Measurements from ENCODE around the gene PRKCSH.
"Not testable (repeated sequence)": the region's sequence is repeated elsewhere in the genome, so short reads cannot be mapped to it uniquely, and the experiment has no call there.

PRKCSH gene

DNA sequence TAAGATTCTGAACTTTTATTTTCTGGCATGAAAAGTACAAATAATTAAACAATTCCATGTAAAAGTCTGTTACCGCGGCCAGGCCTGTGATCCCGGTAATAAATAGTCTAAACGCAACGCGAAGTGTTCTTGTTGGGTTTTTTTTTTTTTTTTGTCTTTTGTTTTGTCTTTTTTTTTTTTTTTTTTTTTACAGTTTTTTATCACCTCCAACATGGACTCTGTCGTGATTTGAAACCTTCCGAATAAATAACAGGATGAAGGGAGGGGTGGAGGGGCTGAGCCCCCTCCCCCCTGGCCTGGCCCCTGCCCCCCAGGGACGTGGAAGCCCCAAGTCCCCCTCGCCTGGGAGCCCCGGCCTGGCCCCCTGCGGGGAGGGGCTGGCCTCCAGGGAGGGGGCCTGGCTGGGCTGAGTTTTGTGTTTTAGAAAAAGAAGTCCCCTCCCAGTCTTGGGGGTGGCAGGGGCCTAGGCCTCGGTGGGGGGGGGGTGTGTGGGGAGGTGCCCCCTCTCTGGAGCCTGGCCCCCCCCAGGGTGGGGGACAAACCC is 16.0 kb downstream of the PRKCSH start:
- FAIRE-seq, result peak; percentile 82

GRCh38 chr19:11451871-11452619 is 16.6 kb downstream of the PRKCSH start:
- peak; percentile 35 for FAIRE-seq

DNA sequence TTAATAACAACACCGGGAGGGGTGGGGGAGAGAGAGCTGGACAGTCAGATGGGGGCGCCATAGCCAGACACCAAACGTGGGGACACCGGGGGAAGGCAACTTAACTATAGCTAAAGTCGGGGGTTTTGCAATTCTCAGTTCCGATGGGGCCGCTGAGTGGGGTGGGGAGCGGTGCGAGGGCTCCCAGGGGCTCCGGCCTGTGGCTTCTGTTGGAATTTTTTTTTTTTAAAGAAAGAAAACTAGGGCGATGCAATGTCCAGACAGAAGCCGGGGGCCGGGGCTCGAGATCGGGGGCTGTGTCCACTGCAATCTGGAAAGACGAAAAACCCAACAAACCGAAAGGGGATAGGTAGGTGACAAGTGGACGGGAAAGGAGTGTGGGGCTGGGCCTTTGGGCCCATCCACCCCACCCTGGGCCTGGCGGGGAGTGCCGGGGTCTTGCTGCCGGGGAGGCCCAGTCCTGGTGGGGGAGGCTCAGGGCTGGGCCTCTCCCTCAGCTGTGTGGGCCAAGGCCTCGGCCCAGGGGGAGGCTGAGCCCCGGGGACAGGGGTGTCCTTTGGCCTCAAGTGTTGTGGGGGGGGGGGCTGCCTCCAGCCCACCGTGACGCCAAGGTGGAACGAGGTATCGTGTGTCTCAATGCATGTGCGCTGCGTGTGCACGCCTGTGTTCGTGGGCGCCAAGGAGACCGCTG is 17.3 kb downstream of the PRKCSH start:
- no peak for FAIRE-seq

DNA sequence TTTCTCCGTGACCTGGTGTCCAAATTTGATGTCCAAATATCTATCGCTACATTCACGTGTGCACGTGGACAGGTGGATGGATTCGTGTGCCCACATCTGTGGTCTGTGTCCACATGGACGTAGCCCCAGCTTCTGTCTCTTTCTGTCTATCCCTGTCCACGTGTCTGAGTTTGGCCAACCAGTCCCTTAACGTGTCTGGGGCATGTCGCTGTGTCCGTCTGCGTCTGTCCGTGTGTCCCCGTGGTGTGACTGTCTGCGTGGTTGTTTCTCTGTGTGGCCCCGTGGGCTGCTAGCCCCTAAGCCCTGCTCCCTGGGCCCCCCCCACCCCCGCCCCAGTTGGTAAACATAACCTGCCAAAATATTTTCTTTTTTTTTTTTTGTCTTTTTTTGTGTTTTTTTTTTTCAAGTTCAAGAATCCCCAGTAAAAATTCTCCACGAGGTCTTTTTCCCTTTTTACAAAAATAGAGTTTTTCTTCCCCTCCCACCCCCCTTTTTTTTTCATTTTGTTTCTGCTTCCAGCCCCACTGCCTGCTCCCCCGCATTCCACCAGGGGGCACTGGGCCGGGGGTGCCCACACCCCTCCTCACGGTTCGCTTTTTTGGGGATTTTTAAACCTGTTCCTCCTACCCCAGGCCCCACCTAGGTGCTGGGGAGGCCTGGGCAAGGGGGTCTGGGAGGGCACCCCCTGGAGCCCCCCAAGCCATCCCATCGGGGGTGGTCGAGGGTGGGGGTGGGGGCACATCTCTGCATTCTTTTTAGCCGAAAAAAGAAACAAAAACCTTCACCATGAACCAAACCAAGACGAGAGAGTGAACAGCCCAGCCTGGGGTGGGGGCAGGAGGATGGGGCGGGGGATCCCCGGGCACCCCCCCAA is 18.3 kb downstream of the PRKCSH start:
- FAIRE-seq, result no peak

DNA sequence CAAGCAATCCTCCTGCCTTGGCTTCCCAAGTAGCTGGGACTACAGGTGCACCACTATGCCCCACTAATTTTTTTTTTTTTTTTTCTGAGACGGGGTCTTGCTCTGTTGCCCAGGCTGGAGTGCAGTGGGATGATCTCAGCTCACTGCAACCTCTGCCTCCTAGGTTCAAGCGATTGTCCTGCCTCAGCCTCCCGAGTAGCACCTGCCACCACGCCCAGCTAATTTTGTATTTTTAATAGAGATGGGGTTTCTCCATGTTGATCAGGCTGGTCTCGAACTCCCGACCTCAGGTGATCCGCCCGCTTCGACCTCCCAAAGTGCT is 19.8 kb downstream of the PRKCSH start:
- FAIRE-seq, result not testable (repeated sequence)

DNA sequence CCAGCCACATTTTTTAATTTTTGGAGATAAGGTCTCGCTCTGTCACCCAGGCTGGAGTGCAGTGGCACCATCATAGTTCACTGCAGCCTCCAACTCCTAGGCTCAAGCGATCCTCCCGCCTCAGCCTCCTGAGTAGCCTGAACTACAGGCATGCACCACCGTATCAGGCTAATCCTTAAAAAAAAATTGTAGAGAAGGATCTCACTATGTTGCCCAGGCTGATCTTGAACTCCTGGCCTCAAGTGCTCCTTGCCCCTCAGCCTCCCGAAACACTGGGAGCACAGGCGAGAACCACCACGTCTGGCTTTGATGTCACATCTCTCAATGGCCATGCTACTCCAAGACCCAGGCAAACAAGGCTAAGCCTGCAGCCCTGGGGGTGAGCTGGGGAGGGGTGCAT is 21.2 kb downstream of the PRKCSH start:
- no peak for FAIRE-seq

DNA sequence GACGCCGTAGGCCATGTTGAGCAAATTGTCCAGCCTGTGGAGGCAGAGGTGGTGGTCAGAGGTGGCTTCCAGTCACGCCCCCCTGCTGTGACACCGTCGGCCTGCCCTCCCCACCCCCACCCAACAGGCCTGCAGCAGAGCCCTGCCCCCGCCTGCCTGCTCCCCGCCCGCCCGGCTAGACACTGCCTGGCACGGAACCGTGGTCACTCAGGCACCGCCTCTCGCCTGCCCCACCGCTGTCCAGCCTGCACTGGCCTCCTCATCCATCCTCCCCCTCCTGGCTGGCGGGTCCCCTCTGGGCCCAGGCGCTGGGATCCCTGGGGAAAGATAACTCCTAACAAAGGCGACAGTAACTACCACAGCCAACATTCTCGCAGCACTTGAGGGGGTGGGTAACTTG is 21.7 kb downstream of the PRKCSH start:
- no peak for FAIRE-seq

DNA sequence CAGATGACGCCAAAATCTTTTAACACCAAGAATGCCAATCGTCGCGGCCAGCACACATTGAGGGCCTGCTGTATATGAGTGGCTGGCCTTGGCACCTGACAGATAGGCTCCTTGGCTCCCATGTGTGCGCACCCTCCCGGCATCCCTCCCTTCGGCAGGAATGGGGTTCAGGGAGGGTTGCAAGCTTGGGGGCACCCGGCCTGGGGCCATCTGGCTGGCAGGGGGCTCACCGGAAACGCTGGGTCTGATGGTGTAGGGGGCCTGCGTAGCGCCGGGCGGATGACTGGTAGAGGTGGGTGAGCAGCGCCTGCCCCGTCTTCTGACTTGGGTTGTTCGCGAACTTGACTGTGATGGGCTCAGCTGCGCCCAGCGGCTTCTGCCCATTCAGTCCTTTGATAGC is 22.4 kb downstream of the PRKCSH start:
- FAIRE-seq, result no peak

DNA sequence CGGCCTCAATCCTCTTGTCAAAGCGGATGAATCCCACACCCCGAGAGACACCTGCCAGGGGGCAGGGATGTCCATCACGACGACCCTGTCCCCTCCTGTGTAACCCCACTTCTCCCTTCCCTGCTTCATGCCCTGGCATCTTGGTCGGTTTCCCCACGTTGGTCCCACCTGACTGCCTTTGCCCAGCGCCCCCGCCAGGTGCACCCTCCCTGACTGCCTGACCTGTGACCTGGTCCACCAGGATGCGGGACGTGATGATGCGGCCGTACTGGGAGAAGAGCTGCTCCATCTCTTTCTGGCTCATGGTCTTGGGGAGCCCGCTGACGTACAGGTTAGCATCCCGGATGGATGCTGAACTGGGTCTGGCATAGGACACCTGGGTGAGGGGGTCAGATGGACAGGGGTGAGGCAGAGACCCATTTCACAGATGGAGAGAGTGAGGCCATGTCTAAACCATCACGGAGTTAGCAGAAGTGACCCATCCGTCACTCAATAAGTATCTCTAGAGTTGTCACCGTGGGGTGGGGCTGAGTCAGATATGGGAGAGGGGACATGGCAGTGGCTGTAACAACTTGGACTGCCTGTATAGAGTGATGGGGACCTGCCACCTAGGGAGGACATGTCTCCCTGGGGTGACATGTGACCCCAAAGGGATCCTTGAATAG is 22.9 kb downstream of the PRKCSH start:
- no peak for FAIRE-seq

- FAIRE-seq, result not testable (repeated sequence)
Observed at GRCh38 chr19:11458912-11459311, 23.5 kb downstream of the PRKCSH start.

DNA sequence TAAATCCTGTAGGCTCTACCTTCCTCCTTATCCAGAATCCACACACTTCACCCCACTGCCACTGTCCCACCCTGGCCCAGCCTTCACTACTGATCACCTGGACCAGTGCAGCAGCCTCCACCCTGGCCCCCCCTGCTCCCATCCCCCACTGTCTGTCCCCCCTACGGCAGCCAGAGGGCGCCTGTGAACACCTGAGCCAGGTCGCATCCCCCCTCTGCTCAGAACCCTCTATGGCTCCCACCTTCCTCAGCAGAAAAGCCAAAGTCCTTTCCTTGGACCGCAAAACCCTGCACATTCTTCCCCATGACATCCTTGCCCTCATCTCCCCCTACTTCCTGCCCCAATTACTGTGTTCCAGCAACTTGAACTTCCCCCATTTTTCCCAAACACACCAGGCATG is 24.8 kb downstream of the PRKCSH start:
- FAIRE-seq, result no peak

DNA sequence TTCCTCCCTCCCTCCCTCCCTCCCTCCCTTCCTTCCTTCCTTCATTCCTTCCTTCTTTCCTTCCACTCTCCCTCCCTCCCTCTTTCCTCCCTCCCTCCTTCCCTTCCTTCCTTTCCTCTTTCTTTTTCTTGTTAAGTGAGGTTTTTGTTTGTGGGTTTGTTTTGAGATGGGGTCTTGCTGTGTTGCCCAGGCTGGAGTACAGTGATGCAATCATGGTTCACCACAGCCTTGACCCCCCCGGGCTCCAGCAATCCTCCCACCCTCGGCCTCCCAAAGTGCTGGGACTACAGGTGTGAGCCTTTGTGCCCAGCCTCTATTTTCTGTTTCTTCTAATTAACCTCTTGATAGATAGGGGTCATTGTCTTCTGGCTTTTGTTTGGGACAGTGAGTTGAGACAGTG is 26.0 kb downstream of the PRKCSH start:
- FAIRE-seq, result no peak

- FAIRE-seq, result no peak
Observed at GRCh38 chr19:11463391-11463790, 28.0 kb downstream of the PRKCSH start.

- no peak for FAIRE-seq
Observed at GRCh38 chr19:11464333-11465265, 29.2 kb downstream of the PRKCSH start.

DNA sequence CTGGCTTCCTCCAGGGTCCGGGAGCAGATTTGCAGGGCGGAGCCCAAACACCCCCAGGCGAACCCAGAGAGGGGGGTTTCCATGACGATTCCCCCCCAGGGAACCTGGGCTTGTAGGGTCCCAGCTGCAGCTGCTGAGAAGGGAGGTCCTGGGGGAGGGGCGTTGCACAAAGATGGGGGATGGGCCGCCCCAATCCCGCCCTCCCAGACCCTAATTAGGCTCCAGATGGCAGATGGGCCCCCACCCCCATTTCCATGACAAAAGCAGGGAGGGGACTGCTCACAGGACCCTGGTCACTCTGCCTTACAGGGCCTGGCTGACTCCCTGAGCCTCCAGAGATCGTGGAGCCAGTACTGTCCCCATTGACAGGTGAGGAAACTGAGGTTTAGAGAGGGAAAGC is 30.2 kb downstream of the PRKCSH start:
- no peak for FAIRE-seq

DNA sequence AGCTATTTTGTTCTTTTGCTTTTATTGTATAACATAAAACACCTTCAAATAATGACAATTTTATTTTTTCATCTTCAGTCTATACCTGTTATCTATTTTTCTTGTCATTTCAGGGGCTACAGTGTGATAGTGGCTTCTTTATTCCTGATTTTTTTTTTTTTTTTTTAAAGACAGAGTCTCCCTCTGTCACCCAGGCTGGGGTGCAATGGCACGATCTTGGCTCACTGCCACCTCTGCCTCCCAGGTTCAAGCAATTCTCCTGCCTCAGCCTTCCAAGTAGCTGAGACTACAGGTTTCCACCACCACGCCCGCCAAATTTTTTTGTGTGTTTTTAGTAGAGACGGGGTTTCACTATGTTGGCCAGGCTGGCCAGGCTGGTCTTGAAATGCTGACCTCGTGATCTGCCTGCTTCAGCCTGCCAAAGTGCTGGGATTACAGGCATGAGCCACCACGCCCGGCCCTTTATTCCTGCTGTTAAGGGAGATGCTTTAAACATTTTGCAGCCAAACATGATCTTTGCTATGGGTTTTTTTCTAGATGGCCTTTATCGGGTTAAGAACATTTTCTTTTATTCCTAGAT is 32.9 kb downstream of the PRKCSH start:
- FAIRE-seq, result not testable (repeated sequence)

- no peak for FAIRE-seq
Observed at GRCh38 chr19:11473725-11474124, 38.3 kb downstream of the PRKCSH start.

- FAIRE-seq, result not testable (repeated sequence)
Observed at GRCh38 chr19:11475343-11475742, 39.9 kb downstream of the PRKCSH start.

GRCh38 chr19:11475861-11476260 is 40.4 kb downstream of the PRKCSH start:
- FAIRE-seq, result no peak

DNA sequence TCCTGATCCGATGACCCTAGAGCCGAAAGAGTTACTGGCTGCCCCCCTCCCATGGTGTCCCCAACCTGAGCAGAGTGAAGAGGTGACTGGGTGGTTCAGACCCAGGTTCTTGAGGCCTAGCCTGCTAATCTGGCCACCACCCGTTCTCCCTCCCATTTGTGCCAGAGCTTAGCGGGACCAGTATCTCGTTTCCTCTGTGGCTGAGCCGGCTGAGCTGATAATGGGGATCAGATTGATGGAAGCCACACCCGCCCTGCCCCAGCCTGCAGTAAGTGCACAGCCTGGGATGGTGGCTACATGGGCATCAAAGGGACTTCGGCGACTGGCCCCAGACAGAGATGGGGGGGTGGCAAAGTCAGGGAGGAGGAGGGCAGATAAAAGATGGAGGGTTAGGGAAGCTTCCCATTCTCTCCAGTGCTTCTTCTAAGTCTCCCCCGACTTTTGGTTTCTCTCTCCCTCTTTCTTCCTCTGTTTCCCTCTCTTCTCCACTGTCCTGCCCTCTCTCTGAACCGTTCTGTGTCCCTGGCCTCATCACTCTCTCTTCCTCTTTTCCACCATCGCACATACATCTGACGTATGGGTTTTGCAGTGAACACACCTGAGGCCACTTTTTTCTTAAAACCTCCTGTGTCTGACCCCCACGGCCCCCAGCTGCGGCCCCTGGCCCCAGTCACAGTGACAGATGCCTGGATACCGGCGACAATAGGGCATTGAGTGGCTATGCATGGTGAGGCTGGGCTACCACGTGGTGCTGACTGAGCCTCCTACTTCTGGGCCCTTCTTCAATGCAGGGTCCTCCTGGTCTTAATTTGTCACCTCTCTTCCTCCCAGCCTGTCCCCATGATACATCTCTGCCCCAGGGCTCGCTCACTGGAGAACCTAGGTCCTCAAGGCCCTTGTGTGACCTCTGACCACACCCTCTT is 43.0 kb downstream of the PRKCSH start:
- no peak for FAIRE-seq

All from endometrium (tissue), 2 donors.